Activated T-cell treated with anti-CD3 and anti-CD28 coated beads for 1 hour (primary cell): Measurements from ENCODE around the gene CNTLN.
"Not testable (repeated sequence)": the region's sequence is repeated elsewhere in the genome, so short reads cannot be mapped to it uniquely, and the experiment has no call there.

Experiments
- DNase-seq: peaks from one replicate; pipeline ENCODE4 v3.0.0-alpha.2; 2020; ENCODE audit warnings: low read depth

Gene CNTLN

GRCh38 chr9:17519761-17520160 lies 384.9 kb downstream of the CNTLN start:
- DNase-seq, result no peak

DNA sequence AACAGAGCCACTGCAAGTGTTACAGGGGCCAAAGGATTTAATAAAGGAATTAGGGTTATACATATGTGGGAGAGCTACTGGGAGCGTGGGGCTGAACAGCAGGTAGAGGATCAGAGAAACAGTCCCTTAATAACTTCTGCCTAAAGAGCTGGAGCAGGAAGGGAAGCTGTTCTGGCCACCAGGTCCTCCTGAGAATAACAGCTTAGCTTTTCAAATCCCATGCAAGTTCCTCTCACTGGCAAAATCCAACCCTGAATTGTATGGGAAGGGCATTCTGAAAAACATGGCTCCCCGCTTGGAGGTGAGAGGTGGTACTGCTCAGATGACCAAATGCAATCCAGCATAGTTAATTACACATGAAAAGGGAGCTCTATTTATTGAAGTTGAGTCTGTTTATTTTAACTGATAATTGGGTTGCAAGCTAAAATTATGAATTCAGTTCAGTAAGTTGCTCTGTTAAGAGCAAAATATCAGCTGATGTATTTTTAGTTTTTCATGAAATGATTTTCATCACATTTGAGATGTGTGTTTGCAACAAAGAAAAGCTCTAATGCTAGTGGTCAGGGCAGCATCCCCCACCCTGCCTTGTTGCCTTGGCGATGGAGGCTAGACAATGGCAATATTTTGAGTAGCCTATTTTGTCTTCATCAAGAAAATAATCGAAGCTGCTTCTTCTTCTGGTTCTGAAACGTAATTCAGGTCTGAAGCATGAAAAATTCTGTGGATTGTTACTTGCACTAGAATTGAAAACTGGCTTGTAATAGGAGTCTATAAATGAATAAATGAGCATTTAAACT lies 385.6 kb downstream of the CNTLN start:
- no peak for DNase-seq

GRCh38 chr9:17521100-17521855 lies 386.4 kb downstream of the CNTLN start:
- no peak for DNase-seq

DNA sequence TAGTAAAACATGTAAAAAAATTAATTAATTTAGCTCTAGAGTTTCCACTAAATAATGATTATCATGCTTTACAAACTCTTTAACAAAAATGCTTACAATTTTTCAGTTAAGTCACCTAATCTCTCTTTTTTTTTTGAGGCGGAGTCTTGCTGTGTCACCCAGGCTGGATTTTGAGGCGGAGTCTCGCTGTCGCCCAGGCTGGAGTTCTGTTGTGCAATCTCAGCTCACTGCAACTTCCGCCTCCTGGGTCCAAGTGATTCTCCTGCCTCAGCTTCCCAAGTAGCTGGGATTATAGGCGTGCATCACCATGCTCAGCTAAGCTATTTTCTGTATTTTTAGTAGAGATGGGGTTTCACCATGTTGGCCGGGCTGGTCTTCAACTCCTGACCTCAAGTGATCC lies 391.9 kb downstream of the CNTLN start:
- DNase-seq, result not testable (repeated sequence)

GRCh38 chr9:17528859-17529258 lies 394.0 kb downstream of the CNTLN start:
- DNase-seq, result no peak

DNA sequence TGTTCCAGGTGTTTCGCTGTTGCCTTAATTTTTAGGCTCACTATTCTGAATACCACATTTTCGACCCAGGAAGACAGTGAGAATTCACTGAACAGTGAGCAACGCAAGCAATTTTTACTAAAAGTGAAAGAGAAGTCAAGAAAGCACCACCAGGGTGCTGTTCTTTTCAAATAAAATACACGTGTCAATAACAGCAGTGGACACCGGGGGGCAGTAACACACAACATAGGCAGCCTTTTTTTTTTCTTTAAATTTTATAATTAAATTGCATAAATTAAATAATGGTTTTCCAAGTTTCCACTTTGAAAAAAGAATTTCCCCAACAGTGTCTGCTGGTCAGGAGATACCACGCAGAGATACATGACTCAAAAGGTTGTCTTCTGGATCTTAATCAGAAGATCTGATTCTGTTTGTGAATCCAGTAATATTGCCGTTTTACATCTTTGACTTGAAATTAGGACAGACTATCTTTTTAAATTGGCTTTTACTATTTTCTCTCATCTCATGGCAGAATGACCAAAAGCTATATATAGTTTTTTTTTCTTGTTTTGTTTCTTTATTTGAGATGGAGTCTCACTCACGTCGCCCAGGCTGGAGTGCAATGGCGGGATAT lies 396.9 kb downstream of the CNTLN start:
- no peak for DNase-seq

- no peak for DNase-seq
Observed at GRCh38 chr9:17532461-17532860, 397.6 kb downstream of the CNTLN start.

- no peak for DNase-seq
Observed at GRCh38 chr9:17535176-17535575, 400.3 kb downstream of the CNTLN start.

DNA sequence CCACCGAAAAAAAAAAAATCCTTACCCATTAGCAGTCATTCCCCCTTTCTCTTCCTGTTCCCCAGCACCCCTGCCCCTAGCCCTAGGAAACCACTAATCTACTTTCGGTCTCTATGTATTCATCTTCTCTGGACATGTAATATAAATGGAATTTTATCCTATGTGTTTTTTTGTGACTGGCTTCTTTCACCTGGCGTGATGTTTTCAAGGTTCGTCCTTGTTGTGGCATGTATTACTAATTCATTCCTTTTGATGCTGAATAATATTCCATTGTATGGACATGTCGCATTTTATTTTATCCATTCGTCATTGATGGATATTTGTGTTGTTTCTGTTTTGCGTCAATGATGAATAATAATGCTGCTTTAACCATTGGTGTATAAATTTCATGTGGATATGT lies 401.2 kb downstream of the CNTLN start:
- no peak for DNase-seq

GRCh38 chr9:17551023-17551422 lies 416.2 kb downstream of the CNTLN start:
- no peak for DNase-seq
